ENCODE data around the gene SMPX.

The SMPX gene

DNA sequence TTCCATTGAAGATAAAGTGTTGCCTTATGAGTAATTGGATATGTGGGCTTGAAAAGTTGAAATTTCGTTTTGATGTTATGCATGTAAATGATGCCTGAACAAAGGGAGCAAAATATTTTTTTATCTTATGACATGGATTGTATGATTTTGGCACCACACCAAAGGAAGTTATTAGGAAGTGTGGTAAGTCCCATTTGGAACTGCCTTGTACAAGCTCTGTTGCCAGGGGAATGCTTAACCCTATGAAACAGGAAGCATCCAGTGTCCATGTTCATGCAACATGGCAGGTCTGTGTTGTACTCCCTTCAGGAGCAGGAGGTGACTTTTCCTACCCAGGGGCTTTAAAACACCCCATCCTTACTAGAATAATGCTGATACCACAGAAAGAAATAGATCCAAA is 13.2 kb downstream of the SMPX start:
- DNase-seq (ENCODE audit: low read depth) = no peak
- no peak overlapping the region for H3K4me3 ChIP-seq (ENCODE audit: low read depth, low read length)
- TF ChIP-seq, protein P1, sequence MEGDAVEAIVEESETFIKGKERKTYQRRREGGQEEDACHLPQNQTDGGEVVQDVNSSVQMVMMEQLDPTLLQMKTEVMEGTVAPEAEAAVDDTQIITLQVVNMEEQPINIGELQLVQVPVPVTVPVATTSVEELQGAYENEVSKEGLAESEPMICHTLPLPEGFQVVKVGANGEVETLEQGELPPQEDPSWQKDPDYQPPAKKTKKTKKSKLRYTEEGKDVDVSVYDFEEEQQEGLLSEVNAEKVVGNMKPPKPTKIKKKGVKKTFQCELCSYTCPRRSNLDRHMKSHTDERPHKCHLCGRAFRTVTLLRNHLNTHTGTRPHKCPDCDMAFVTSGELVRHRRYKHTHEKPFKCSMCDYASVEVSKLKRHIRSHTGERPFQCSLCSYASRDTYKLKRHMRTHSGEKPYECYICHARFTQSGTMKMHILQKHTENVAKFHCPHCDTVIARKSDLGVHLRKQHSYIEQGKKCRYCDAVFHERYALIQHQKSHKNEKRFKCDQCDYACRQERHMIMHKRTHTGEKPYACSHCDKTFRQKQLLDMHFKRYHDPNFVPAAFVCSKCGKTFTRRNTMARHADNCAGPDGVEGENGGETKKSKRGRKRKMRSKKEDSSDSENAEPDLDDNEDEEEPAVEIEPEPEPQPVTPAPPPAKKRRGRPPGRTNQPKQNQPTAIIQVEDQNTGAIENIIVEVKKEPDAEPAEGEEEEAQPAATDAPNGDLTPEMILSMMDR (IDR thresholded peaks at IDR 0.05; ENCODE audit: low read depth, low read length, missing control alignments) = no peak

DNA sequence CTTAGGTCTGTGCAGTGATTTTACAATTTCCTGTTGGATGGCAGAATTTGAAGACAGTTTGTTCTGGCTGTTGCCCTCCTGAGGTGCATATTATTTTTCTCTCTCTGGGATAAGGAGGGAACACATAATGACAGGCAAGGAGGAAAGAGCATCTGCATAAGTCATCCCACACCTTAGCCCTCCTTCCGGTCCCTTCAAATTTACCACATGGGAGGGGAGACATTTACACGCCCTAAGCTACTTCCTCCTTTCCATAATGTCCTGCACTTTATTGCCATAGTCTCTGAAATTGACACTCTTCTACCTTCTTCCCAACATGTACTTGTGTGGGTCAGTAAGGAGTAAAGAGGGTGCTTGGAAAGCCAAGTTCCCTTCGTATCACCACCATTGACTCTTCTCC is 13.9 kb downstream of the SMPX start:
- TF ChIP-seq, protein P1 (IDR thresholded peaks at IDR 0.05; ENCODE audit: low read depth, low read length, missing control alignments) = no peak
- no peak for DNase-seq (ENCODE audit: low read depth)
- no peak overlapping the region for H3K4me3 ChIP-seq (ENCODE audit: low read depth, low read length)

DNA sequence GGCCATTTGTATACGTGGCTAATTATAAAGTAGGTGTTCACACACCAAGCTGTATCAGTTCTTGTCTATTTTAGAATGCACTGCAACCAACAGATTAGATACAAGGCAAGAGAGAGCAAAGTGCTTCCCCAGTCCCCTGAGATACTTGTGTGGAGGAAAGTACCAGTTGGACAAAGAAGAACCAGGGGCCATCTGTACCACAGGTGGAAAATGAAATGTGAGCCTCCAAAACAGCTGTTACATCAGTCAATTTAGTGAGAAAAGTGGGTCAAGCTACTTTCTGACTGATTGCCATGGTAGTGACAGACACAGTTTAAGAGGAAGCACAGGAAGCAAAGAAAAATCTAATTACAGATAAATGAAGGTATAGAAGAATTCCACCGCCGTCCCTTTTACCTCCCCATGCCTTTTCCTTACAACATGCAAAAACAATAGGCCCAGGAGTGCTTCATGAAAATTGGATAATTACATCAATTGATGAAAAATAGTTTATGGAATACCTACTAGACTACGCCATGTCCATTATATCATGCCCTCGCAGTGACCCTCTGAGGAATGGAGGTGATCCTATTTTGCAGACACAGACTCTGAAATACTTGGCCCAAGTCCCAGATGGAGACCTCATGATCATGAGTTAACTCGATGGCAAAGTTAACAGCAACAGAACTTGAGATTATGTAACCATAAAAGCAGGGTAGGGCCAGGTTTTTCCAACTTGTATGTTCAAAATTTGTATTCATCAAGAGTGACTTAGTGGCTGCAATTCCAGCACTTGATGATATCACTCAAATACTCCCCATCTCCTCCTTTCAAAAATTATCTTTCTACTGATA is 15.8 kb downstream of the SMPX start:
- H3K4me3 ChIP-seq (ENCODE audit: low read depth, low read length) = no peak overlapping the region
- DNase-seq (ENCODE audit: low read depth) = no peak
- TF ChIP-seq, protein P1 (IDR thresholded peaks at IDR 0.05; ENCODE audit: low read depth, low read length, missing control alignments) = no peak

DNA sequence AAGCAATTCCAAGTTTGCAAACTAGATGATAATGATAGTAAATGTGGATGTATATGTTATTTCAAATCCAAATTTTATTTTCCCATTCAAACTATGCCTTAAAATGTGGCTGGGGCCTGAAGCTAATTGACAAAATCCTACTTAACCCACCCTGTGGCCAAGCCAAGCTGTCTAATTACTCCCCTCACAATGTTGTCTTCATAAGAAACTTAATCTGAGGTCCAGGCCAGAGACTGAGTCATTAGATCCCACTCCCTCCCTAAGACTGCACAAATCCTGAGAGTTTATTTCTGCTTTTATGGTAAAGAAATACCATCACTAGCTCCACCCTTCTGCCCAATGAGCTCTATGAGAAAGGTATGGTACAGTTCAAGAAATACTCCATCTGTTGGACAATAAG is 16.6 kb downstream of the SMPX start:
- H3K4me3 ChIP-seq (ENCODE audit: low read depth, low read length) = no peak overlapping the region
- TF ChIP-seq, protein P1 (IDR thresholded peaks at IDR 0.05; ENCODE audit: low read depth, low read length, missing control alignments) = no peak
- DNase-seq (ENCODE audit: low read depth) = no peak

DNA sequence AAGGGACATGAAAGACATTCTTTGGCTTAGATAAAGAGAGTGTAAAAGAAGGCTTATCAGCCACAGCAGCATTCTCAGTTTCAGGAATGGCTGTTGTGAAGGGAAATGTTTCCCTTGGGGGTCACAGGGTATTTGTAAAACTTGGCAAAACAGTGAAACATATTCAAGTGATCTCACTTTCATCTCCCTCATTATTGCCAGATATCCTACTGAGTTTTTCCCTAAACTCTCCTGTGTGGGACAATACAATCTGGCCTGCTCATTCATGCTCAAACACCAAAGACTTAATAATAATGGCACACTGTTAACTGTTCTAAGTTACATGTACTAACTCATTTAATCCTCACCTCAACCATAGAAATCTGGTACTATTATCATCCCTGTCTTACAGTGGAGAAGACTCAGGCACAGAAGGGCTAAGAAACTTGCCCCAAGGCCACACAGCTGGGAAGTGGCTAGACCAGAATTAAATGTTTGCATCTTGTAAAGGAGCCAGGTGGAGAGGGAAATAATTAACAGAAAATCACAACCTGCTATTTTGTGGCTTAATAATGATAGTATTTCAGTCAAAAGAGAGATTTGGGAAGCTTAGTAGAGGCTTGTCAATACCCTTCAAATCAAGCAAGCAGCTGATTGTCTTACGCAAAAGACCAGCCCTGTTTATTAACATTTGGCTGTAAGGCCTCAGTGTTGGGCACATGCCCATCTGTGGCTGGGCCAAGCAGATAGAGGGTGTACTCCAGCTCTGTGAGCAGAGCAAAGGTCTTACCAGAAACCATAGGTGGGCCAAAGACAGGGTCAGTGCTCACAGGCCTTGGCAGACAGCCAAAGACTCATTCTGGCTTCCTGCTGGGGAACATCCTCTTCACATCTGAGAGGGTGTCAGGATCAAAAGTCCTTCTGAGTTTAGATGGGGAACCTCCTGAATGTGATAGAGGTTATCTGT is 17.3 kb downstream of the SMPX start:
- TF ChIP-seq, protein P1 (IDR thresholded peaks at IDR 0.05; ENCODE audit: low read depth, low read length, missing control alignments) = no peak
- H3K4me3 ChIP-seq (ENCODE audit: low read depth, low read length) = no peak overlapping the region
- DNase-seq (ENCODE audit: low read depth) = no peak

DNA sequence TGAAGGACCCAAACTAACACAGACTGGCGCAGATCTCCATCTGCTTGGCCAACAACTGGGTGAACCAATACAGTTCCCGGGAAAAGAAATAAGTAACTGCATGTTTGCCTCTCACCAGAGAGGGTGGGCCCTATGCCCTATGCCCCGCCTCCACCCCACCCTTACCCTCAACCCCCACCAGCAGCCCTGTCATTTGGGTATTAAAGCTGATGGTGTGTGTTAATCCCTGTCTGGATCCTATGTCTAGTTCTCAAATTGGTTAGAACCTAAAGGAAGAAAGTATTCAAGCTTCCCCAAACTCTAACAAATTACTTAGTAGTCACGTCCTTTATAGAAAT is 19.0 kb downstream of the SMPX start:
- DNase-seq (ENCODE audit: low read depth) = no peak
- TF ChIP-seq, protein P1 (IDR thresholded peaks at IDR 0.05; ENCODE audit: low read depth, low read length, missing control alignments) = no peak

More for the DNA sequence above, 19.0 kb downstream of the SMPX start:
- no peak overlapping the region for H3K4me3 ChIP-seq (ENCODE audit: low read depth, low read length)

Measured in GM12864 (cell line).